ENCODE data around the gene ARHGAP32.

- TF ChIP-seq ISL1 (CRISPR knock-in tag; IDR thresholded peaks at IDR 0.05): no peak
- TF ChIP-seq PATZ1 (CRISPR knock-in tag; IDR thresholded peaks at IDR 0.05; ENCODE audit: borderline replicate concordance): no peak
- TF ChIP-seq ZNF70 (CRISPR knock-in tag; IDR thresholded peaks at IDR 0.05): no peak
- no peak for TF ChIP-seq OSR1 (CRISPR knock-in tag; IDR thresholded peaks at IDR 0.05)
- no peak for TF ChIP-seq TCF4 (CRISPR knock-in tag; IDR thresholded peaks at IDR 0.05; ENCODE audit: borderline replicate concordance)
- TF ChIP-seq, protein P1, sequence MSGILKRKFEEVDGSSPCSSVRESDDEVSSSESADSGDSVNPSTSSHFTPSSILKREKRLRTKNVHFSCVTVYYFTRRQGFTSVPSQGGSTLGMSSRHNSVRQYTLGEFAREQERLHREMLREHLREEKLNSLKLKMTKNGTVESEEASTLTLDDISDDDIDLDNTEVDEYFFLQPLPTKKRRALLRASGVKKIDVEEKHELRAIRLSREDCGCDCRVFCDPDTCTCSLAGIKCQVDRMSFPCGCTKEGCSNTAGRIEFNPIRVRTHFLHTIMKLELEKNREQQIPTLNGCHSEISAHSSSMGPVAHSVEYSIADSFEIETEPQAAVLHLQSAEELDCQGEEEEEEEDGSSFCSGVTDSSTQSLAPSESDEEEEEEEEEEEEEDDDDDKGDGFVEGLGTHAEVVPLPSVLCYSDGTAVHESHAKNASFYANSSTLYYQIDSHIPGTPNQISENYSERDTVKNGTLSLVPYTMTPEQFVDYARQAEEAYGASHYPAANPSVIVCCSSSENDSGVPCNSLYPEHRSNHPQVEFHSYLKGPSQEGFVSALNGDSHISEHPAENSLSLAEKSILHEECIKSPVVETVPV (CRISPR knock-in tag; IDR thresholded peaks at IDR 0.05): no peak
- no peak for TF ChIP-seq GLIS3 (CRISPR knock-in tag; IDR thresholded peaks at IDR 0.05)
- TF ChIP-seq TOX (CRISPR knock-in tag; IDR thresholded peaks at IDR 0.05; ENCODE audit: borderline replicate concordance): no peak
- no peak for TF ChIP-seq ZNF8 (CRISPR knock-in tag; IDR thresholded peaks at IDR 0.05)
- no peak for TF ChIP-seq ZFP3 (CRISPR knock-in tag; IDR thresholded peaks at IDR 0.05)
Observed at GRCh38 chr11:129055196-129055595, 136.9 kb downstream of the ARHGAP32 start.
